ENCODE data around the gene NIT1. TPM values are rescaled to one million over a fixed set of nuclear protein-coding genes. Genes with fewer than 3 reads are reported as not detected.
A peak's percentile ranks its signal among the peaks of the same experiment; 100 is the strongest.

NIT1 gene
- total RNA-seq, 1 donor from 2014 or later: 43.6 TPM

GRCh38 chr1:161070761-161071160, 47.1 kb upstream of the NIT1 start:
- intact Hi-C loops (cut with DNase I): no loop called here

GRCh38 chr1:161071886-161072371, 46.0 kb upstream of the NIT1 start:
- Histone ChIP-seq H3K27me3 (ENCODE audit: low read depth) (no peaks in the 10 kb centered on the region), H3K9me3 (no peaks in the 10 kb centered on the region), H3K27ac (no peak overlapping the region), H3K4me3 (no peak overlapping the region), H3K36me3 (peaks cover 6% of the 10 kb centered on the region), H3K4me1 (peaks cover 7% of the 10 kb centered on the region)
- peak; percentile 86 for DNase-seq
- TF ChIP-seq CTCF (IDR thresholded peaks at IDR 0.05): peak; percentile 65
- intact Hi-C loops (cut with DNase I): no loop called here
- ATAC-seq: peak; percentile 35 to 68

More at GRCh38 chr1:161070761-161071160, 47.1 kb upstream of the NIT1 start:
- Histone ChIP-seq H3K4me1 (peaks cover 17% of the 10 kb centered on the region), H3K9me3 (no peaks in the 10 kb centered on the region), H3K36me3 (no peaks in the 10 kb centered on the region), H3K4me3 (no peak overlapping the region), H3K27ac (peak overlapping the region; percentile 90), H3K27me3 (ENCODE audit: low read depth) (no peaks in the 10 kb centered on the region)
- DNase-seq (no peak), ATAC-seq (no peak)
- no peak for TF ChIP-seq CTCF (IDR thresholded peaks at IDR 0.05)

- no peaks in the 10 kb centered on the region for H3K4me1 ChIP-seq
- no peak overlapping the region for H3K4me3 ChIP-seq
- no peaks in the 10 kb centered on the region for H3K9me3 ChIP-seq
- ATAC-seq (no peak), DNase-seq (no peak)
- peaks cover 10% of the 10 kb centered on the region for H3K36me3 ChIP-seq
- intact Hi-C loops (cut with DNase I): no loop called here
- no peak overlapping the region for H3K27ac ChIP-seq
- no peaks in the 10 kb centered on the region for H3K27me3 ChIP-seq (ENCODE audit: low read depth)
- TF ChIP-seq CTCF (IDR thresholded peaks at IDR 0.05): no peak
These were observed 45.0 kb upstream of the NIT1 start for GRCh38 chr1:161072751-161073449.

- H3K4me1 ChIP-seq: no peaks in the 10 kb centered on the region
- H3K36me3 ChIP-seq: peaks cover 10% of the 10 kb centered on the region
- no peak for TF ChIP-seq CTCF (IDR thresholded peaks at IDR 0.05)
- no peak overlapping the region for H3K4me3 ChIP-seq
- intact Hi-C loops (cut with DNase I): no loop called here
- no peak for ATAC-seq
- H3K9me3 ChIP-seq: no peaks in the 10 kb centered on the region
- no peak overlapping the region for H3K27ac ChIP-seq
- DNase-seq: no peak
- no peaks in the 10 kb centered on the region for H3K27me3 ChIP-seq (ENCODE audit: low read depth)
These were observed 44.3 kb upstream of the NIT1 start for GRCh38 chr1:161073474-161074121.

- no peaks in the 10 kb centered on the region for H3K9me3 ChIP-seq
These were observed 43.1 kb upstream of the NIT1 start for GRCh38 chr1:161074676-161075368.

More at GRCh38 chr1:161074676-161075368, 43.1 kb upstream of the NIT1 start:
- TF ChIP-seq CTCF (IDR thresholded peaks at IDR 0.05): no peak
- ATAC-seq (no peak), DNase-seq (no peak)
- Histone ChIP-seq H3K27me3 (ENCODE audit: low read depth) (no peaks in the 10 kb centered on the region), H3K36me3 (peaks cover 10% of the 10 kb centered on the region), H3K27ac (no peak overlapping the region), H3K4me1 (no peaks in the 10 kb centered on the region), H3K4me3 (no peak overlapping the region)
- intact Hi-C loops (cut with DNase I): no loop called here

Data from lower lobe of right lung (tissue), 2 donors.